Mucosa of rectum (tissue), 2 donors: ENCODE measurements around the gene MRPL22.

Source experiments
- H3K27ac ChIP-seq, 2 donors: one replicate each; pipeline ENCODE4 v1.7.0; 2013; ENCODE audit warnings: inconsistent platforms in 2 of 2, low read depth in 2 of 2, low read length in 2 of 2
- H3K27me3 ChIP-seq, 2 donors: one replicate each; pipeline ENCODE4 v1.7.0; 2013; ENCODE audit warnings: low read length in 2 of 2; ENCODE audit not compliant: control insufficient read depth in 2 of 2, insufficient read depth in 2 of 2
- H3K36me3 ChIP-seq, 2 donors: one replicate each; pipeline ENCODE4 v1.7.0; 2013; ENCODE audit warnings: low read length in 2 of 2; ENCODE audit not compliant: control insufficient read depth in 2 of 2, insufficient read depth in 2 of 2
- H3K4me1 ChIP-seq, 2 donors: one replicate each; pipeline ENCODE4 v1.7.0; 2013; ENCODE audit warnings: low read length in 2 of 2, mild to moderate bottlenecking in 1 of 2; ENCODE audit not compliant: control insufficient read depth in 2 of 2, insufficient read depth in 2 of 2
- H3K4me3 ChIP-seq, 2 donors: one replicate each; pipeline ENCODE4 v1.7.0; 2013; ENCODE audit warnings: low read length in 2 of 2
- H3K9ac ChIP-seq, 2 donors: one replicate each; pipeline ENCODE4 v1.7.0; 2013; ENCODE audit warnings: low read length in 2 of 2, low read depth in 1 of 2, mild to moderate bottlenecking in 1 of 2
- H3K9me3 ChIP-seq, 2 donors: one replicate each; pipeline ENCODE4 v1.7.0; 2013; ENCODE audit warnings: low read length in 2 of 2; ENCODE audit not compliant: control insufficient read depth in 2 of 2
- donor health status: healthy.
- donor health status: Normal muscosa, but diverticular disease.

The MRPL22 gene

GRCh38 chr5:154940772-154941620 is at the start of gene MRPL22:
TSS of gene MRPL22 (plus strand) at chr5:154941073. CDS start at chr5:154941111, 38 bp downstream.
- Histone ChIP-seq H3K4me1 (peaks cover 10 to 18% of the 10 kb centered on the region in 2 donors), H3K9ac (peak within 1 kb of the TSS; percentile 70 to 88)

GRCh38 chr5:154892369-154892771 is 48.5 kb upstream of the MRPL22 start:
- Histone ChIP-seq H3K4me1 (no peaks in the 10 kb centered on the region), H3K27me3 (no peaks in the 10 kb centered on the region), H3K27ac (no peak overlapping the region), H3K4me3 (no peak overlapping the region), H3K36me3 (peaks cover 53 to 62% of the 10 kb centered on the region in 2 donors), H3K9me3 (no peaks in the 10 kb centered on the region), H3K9ac (no peak overlapping the region)

More at GRCh38 chr5:154940772-154941620, at the start of gene MRPL22:
- peak within 1 kb of the TSS; percentile 40 to 78 for H3K27ac ChIP-seq
- H3K36me3 ChIP-seq: no peaks in the 10 kb centered on the region
- H3K9me3 ChIP-seq: no peaks in the 10 kb centered on the region
- no peaks in the 10 kb centered on the region for H3K27me3 ChIP-seq
- peak within 1 kb of the TSS; percentile 91 to 97 for H3K4me3 ChIP-seq

- Histone ChIP-seq H3K36me3 (peaks cover 46 to 60% of the 10 kb centered on the region in 2 donors), H3K9me3 (no peaks in the 10 kb centered on the region), H3K9ac (no peak overlapping the region), H3K4me1 (no peaks in the 10 kb centered on the region), H3K27ac (no peak overlapping the region), H3K4me3 (no peak overlapping the region), H3K27me3 (no peaks in the 10 kb centered on the region)
These were observed 47.5 kb upstream of the MRPL22 start for GRCh38 chr5:154893381-154893780.

GRCh38 chr5:154895606-154896561 is 45.0 kb upstream of the MRPL22 start:
- Histone ChIP-seq H3K4me1 (no peaks in the 10 kb centered on the region), H3K36me3 (peaks cover 44 to 65% of the 10 kb centered on the region in 2 donors), H3K9ac (no peak overlapping the region), H3K9me3 (no peaks in the 10 kb centered on the region), H3K4me3 (no peak overlapping the region), H3K27ac (no peak overlapping the region), H3K27me3 (no peaks in the 10 kb centered on the region)

- no peak overlapping the region for H3K9ac ChIP-seq
- H3K4me3 ChIP-seq: no peak overlapping the region
- no peaks in the 10 kb centered on the region for H3K4me1 ChIP-seq
- H3K9me3 ChIP-seq: no peaks in the 10 kb centered on the region
- peaks cover 45 to 67% of the 10 kb centered on the region in 2 donors for H3K36me3 ChIP-seq
- no peak overlapping the region for H3K27ac ChIP-seq
- H3K27me3 ChIP-seq: no peaks in the 10 kb centered on the region
These were observed 44.2 kb upstream of the MRPL22 start for GRCh38 chr5:154896562-154897165.

- H3K9me3 ChIP-seq: no peaks in the 10 kb centered on the region
- no peaks in the 10 kb centered on the region for H3K27me3 ChIP-seq
- H3K36me3 ChIP-seq: peaks cover 46 to 72% of the 10 kb centered on the region in 2 donors
- H3K27ac ChIP-seq: no peak overlapping the region
- no peak overlapping the region for H3K9ac ChIP-seq
- no peaks in the 10 kb centered on the region for H3K4me1 ChIP-seq
- no peak overlapping the region for H3K4me3 ChIP-seq
These were observed 42.7 kb upstream of the MRPL22 start for GRCh38 chr5:154898210-154898609.

GRCh38 chr5:154899151-154899816 is 41.6 kb upstream of the MRPL22 start:
- H3K27me3 ChIP-seq: no peaks in the 10 kb centered on the region
- H3K9me3 ChIP-seq: no peaks in the 10 kb centered on the region
- H3K4me1 ChIP-seq: no peaks in the 10 kb centered on the region
- no peak overlapping the region for H3K9ac ChIP-seq
- no peak overlapping the region for H3K27ac ChIP-seq
- H3K36me3 ChIP-seq: peaks cover 48 to 75% of the 10 kb centered on the region in 2 donors
- H3K4me3 ChIP-seq: no peak overlapping the region

- no peak overlapping the region for H3K9ac ChIP-seq
- no peak overlapping the region for H3K4me3 ChIP-seq
- H3K36me3 ChIP-seq: peaks cover 46 to 77% of the 10 kb centered on the region in 2 donors
- no peak overlapping the region for H3K27ac ChIP-seq
- no peaks in the 10 kb centered on the region for H3K4me1 ChIP-seq
- H3K27me3 ChIP-seq: no peaks in the 10 kb centered on the region
- no peaks in the 10 kb centered on the region for H3K9me3 ChIP-seq
These were observed 40.8 kb upstream of the MRPL22 start for GRCh38 chr5:154900066-154900465.

GRCh38 chr5:154901276-154901675 is 39.6 kb upstream of the MRPL22 start:
- H3K9ac ChIP-seq: no peak overlapping the region
- no peaks in the 10 kb centered on the region for H3K9me3 ChIP-seq
- no peak overlapping the region for H3K4me3 ChIP-seq
- H3K27me3 ChIP-seq: no peaks in the 10 kb centered on the region
- no peaks in the 10 kb centered on the region for H3K4me1 ChIP-seq
- H3K27ac ChIP-seq: no peak overlapping the region
- peaks cover 36 to 71% of the 10 kb centered on the region in 2 donors for H3K36me3 ChIP-seq
